SU-DHL-6 (cell line): ENCODE measurements around the gene HJURP.

Experiments used
- H2AFZ ChIP-seq: fragments of 200-600 bp; sonication (generic); 2 replicates; pipeline ENCODE4 v1.6.1; 2014; ENCODE audit warnings: low read depth, mild to moderate bottlenecking, moderate library complexity, mixed read lengths, antibody characterized with exemption, low read length; ENCODE audit not compliant: severe bottlenecking
- H3F3A ChIP-seq: fragments of 200-600 bp; shearing (Covaris generic); 2 replicates; pipeline ENCODE4 v1.6.0; 2016; ENCODE audit warnings: antibody characterized with exemption, mild to moderate bottlenecking; ENCODE audit not compliant: insufficient read depth
- H3K27ac ChIP-seq: fragments of 200-600 bp; sonication (generic); 2 replicates; pipeline ENCODE4 v1.5.1; 2016; ENCODE audit warnings: low read depth, mild to moderate bottlenecking, low read length, moderate library complexity, mixed read lengths
- H3K27me3 ChIP-seq: fragments of 200-600 bp; sonication (generic), shearing (Covaris generic); 2 replicates; pipeline ENCODE4 v1.6.0; 2014; ENCODE audit warnings: mild to moderate bottlenecking, low read length
- H3K36me3 ChIP-seq: fragments of 200-600 bp; sonication (generic); 2 replicates; pipeline ENCODE4 v1.6.1; 2014; ENCODE audit warnings: mild to moderate bottlenecking, low read length, mixed read lengths
- H3K4me2 ChIP-seq: fragments of 300-600, 200-600 bp; shearing (Covaris generic), sonication (generic); 2 replicates; pipeline ENCODE4 v1.6.0; 2014; ENCODE audit warnings: low read length, low read depth, mild to moderate bottlenecking; ENCODE audit not compliant: poor library complexity, severe bottlenecking
- H3K4me3 ChIP-seq: fragments of 200-600 bp; sonication (generic); 2 replicates; pipeline ENCODE4 v1.5.1; 2014; ENCODE audit warnings: antibody characterized with exemption, low read length, mild to moderate bottlenecking, mixed read lengths; ENCODE audit not compliant: insufficient read depth, poor library complexity, severe bottlenecking
- H3K79me2 ChIP-seq: fragments of 200-600 bp; sonication (generic); 2 replicates; pipeline ENCODE4 v1.6.1; 2014; ENCODE audit warnings: mild to moderate bottlenecking, low read length, moderate library complexity; ENCODE audit not compliant: insufficient read depth
- H3K9ac ChIP-seq: fragments of 200-600 bp; sonication (generic); 2 replicates; pipeline ENCODE4 v1.7.0; 2014; ENCODE audit warnings: mild to moderate bottlenecking, low read length
- H3K9me2 ChIP-seq: fragments of 200-600 bp; sonication (generic); replicated peaks from 2 replicates; pipeline ENCODE4 v1.6.1; 2014; ENCODE audit warnings: low read length; ENCODE audit not compliant: insufficient read depth
- H3K9me3 ChIP-seq: fragments of 200-600 bp; sonication (generic); 2 replicates; pipeline ENCODE4 v1.6.1; 2014; ENCODE audit warnings: low read length, mixed read lengths; ENCODE audit not compliant: insufficient read depth
- H4K20me1 ChIP-seq: fragments of 200-600 bp; sonication (generic); 2 replicates; pipeline ENCODE4 v1.6.1; 2014; ENCODE audit warnings: low read depth, mild to moderate bottlenecking, antibody characterized with exemption, low read length, moderate library complexity, mixed read lengths
- CTCF ChIP-seq: fragments of 200-600 bp; sonication (generic); IDR thresholded peaks from one replicate; pipeline ENCODE4 v1.5.1; 2017; ENCODE audit warnings: antibody characterized with exemption, mild to moderate bottlenecking, low read length, moderate library complexity; ENCODE audit not compliant: insufficient read depth, poor library complexity, severe bottlenecking
- EZH2phosphoT487 ChIP-seq: fragments of 200-600 bp; sonication (generic), shearing (Covaris generic); conservative IDR thresholded peaks from 2 replicates; pipeline ENCODE4 v1.6.1; 2018; ENCODE audit warnings: mild to moderate bottlenecking, antibody characterized with exemption, low read length, moderate library complexity, mixed read lengths

HJURP gene

GRCh38 chr2:233840520-233840919, 13.8 kb downstream of the HJURP start:
- H3K9me2 ChIP-seq: no peaks in the 10 kb centered on the region
- H3K4me2 ChIP-seq: no peak overlapping the region
- peaks cover 18% of the 10 kb centered on the region for H3F3A ChIP-seq
- H3K36me3 ChIP-seq: peaks cover 52% of the 10 kb centered on the region
- H4K20me1 ChIP-seq: no peaks in the 10 kb centered on the region; the same call in 1 of the 2 replicates
- H3K9ac ChIP-seq: no peak overlapping the region
- H3K27me3 ChIP-seq: no peaks in the 10 kb centered on the region
- no peaks in the 10 kb centered on the region for H3K9me3 ChIP-seq
- no peak overlapping the region for H2AFZ ChIP-seq
- H3K79me2 ChIP-seq: peaks cover 79% of the 10 kb centered on the region
- TF ChIP-seq EZH2phosphoT487 (no peak), CTCF (no peak)
- H3K4me3 ChIP-seq: no peak overlapping the region
- no peak overlapping the region for H3K27ac ChIP-seq

- Histone ChIP-seq H3K9me3 (no peaks in the 10 kb centered on the region), H3K4me3 (no peak overlapping the region), H3K4me2 (peak overlapping the region; percentile 30), H3F3A (peaks cover 28% of the 10 kb centered on the region), H3K36me3 (peaks cover 49% of the 10 kb centered on the region), H3K9ac (0 out of 2 replicates have a peak overlapping the region, but pooled peaks have one; percentile 6), H3K27me3 (no peaks in the 10 kb centered on the region), H3K9me2 (no peaks in the 10 kb centered on the region), H2AFZ (no peak overlapping the region), H3K27ac (no peak overlapping the region), H4K20me1 (no peaks in the 10 kb centered on the region; the same call in 1 of the 2 replicates), H3K79me2 (peaks cover 76% of the 10 kb centered on the region)
- TF ChIP-seq EZH2phosphoT487 (no peak), CTCF (no peak)
Measured at GRCh38 chr2:233839447-233839820, 14.9 kb downstream of the HJURP start.

DNA sequence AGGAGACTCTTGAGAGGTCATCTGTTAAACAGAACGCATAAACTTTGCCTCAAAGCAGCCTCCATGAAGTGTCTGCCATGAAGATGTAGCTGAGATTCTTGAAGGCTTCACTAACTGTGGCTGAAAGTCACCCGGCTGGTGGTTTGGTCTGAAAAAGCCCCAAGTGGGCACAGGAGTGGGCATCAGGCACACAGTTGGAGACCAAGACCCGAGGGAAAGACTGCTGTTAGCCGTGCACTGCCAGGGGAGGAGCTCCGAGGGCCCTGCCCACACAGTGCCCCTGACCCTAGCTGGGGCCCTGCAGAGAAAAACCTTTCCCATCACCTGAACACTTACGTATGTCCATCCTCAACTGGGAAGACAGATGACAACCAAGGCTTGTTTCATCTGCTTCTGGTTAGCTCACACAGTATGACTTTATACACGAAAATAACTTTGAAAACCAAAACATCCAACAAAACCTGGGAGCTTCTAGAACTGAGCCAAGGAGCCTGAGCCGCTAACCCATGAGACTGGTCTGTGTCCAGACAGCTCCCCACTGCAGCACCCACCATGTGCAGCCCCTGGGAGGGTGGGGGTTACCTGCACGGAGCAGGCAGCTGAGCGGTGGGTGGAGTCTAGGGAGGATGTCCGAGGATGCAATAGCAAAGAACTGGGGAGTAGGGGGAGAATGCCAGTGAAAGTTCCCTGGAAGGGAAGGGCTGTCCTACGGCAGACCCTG, 15.4 kb downstream of the HJURP start:
- TF ChIP-seq EZH2phosphoT487 (no peak), CTCF (no peak)
- peaks cover 72% of the 10 kb centered on the region for H3K79me2 ChIP-seq
- 0 out of 2 replicates have a peak overlapping the region, but pooled peaks have one; percentile 6 for H3K9ac ChIP-seq
- no peaks in the 10 kb centered on the region; the same call in 1 of the 2 replicates for H4K20me1 ChIP-seq
- peaks cover 34% of the 10 kb centered on the region for H3F3A ChIP-seq
- no peaks in the 10 kb centered on the region for H3K27me3 ChIP-seq
- H3K36me3 ChIP-seq: peaks cover 49% of the 10 kb centered on the region
- H3K4me3 ChIP-seq: no peak overlapping the region
- no peaks in the 10 kb centered on the region for H3K9me2 ChIP-seq
- peak overlapping the region; percentile 32 for H3K27ac ChIP-seq
- no peaks in the 10 kb centered on the region for H3K9me3 ChIP-seq
- H2AFZ ChIP-seq: no peak overlapping the region
- H3K4me2 ChIP-seq: peak overlapping the region; percentile 30
